HEK293T (cell line): ENCODE measurements around the gene CLRN3.

Experiments used
- ARNT ChIP-seq: fragments of 450-650 bp; IDR thresholded peaks from 2 replicates; pipeline ENCODE4 v1.6.1; 2017; ENCODE audit warnings: mild to moderate bottlenecking
- BHLHE40 ChIP-seq: fragments of 450-650 bp; IDR thresholded peaks from 2 replicates; pipeline ENCODE4 v1.6.1; 2016; ENCODE audit warnings: mild to moderate bottlenecking, moderate library complexity, borderline replicate concordance
- FOXA1 ChIP-seq: fragments of 450-650 bp; IDR thresholded peaks from 2 replicates; pipeline ENCODE4 v1.6.1; 2016; ENCODE audit warnings: mild to moderate bottlenecking
- FOXM1 ChIP-seq: fragments of 450-650 bp; IDR thresholded peaks from 2 replicates; pipeline ENCODE4 v1.6.1; 2017; ENCODE audit warnings: mild to moderate bottlenecking, borderline replicate concordance
- HDGF ChIP-seq: fragments of 450-650 bp; IDR thresholded peaks from 2 replicates; pipeline ENCODE4 v1.6.1; 2017; ENCODE audit warnings: antibody characterized with exemption, borderline replicate concordance
- SP1 ChIP-seq: fragments of 450-650 bp; IDR thresholded peaks from 2 replicates; pipeline ENCODE4 v1.6.1; 2017
- SUZ12 ChIP-seq: fragments of 450-650 bp; IDR thresholded peaks from 2 replicates; pipeline ENCODE4 v1.6.1; 2016; ENCODE audit warnings: mild to moderate bottlenecking
- TARDBP ChIP-seq: fragments of 450-650 bp; IDR thresholded peaks from 2 replicates; pipeline ENCODE4 v1.6.1; 2016

DNA sequence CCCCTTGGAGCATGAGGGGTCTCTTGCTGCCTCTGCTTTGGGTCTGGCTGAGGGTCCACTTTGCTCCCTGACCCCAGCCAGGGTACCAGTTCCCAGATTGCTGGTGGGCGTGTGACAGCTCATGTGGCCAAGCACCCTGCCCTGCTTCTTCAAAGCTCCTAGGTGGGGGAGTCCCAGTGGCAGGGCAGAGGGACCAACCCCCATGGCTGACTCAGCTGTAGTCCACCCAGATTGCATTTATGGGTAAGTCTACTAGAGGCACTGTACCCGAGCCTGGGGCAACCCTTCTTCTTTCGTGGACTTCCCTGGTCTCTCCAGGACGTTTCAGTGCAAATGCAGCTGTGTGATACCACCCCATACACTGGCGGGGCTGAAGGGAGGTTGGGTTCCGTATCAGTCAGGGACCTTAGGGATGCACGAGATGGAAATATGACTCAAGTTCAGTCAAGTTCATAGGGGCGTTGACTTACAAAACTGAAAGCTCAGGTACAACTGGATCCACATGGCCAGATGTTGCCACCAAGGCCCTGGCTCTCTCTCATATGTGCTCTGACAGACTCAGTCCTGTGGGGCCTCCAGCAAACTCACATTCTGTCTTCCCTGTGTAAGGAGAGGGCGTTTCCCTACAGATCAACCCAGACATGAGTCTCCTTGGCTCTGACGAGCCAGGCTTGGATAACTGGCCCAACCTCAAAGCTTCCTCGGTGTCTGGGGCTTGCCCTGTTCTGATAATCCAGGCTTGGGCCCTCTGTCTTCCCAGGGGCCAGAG, 27.7 kb upstream of the CLRN3 start:
- TF ChIP-seq ARNT (no peak), SUZ12 (no peak), FOXA1 (no peak), HDGF (no peak), SP1 (no peak), TARDBP (no peak), FOXM1 (no peak), BHLHE40 (no peak)
